ENCODE measurements around the gene PLEKHM3. TPM values are rescaled to one million over a fixed set of nuclear protein-coding genes. Genes with fewer than 3 reads are reported as not detected.

Gene PLEKHM3
- total RNA-seq, 1 donor from 2014 or later = 12.5 TPM

GRCh38 chr2:207928079-207928478 lies 97.2 kb downstream of the PLEKHM3 start:
- Mint-ChIP-seq H3K27ac (ENCODE audit: unreplicated experiment) (no peak overlapping the region), H3K9me3 (ENCODE audit: unreplicated experiment) (no peaks in the 10 kb centered on the region), H3K27me3 (ENCODE audit: unreplicated experiment) (no peaks in the 10 kb centered on the region), H3K4me3 (ENCODE audit: unreplicated experiment) (no peak overlapping the region), H3K4me1 (ENCODE audit: unreplicated experiment) (peaks cover 14% of the 10 kb centered on the region), H3K36me3 (ENCODE audit: unreplicated experiment) (peaks cover 20% of the 10 kb centered on the region)
- no peak for TF ChIP-seq CTCF (IDR thresholded peaks at IDR 0.05)
- DNase-seq (ENCODE audit: extremely low spot score, unreplicated experiment) = no peak

GRCh38 chr2:207926989-207927300 lies 98.4 kb downstream of the PLEKHM3 start:
- peaks cover 25% of the 10 kb centered on the region for H3K36me3 Mint-ChIP-seq (ENCODE audit: unreplicated experiment)
- no peak overlapping the region for H3K4me3 Mint-ChIP-seq (ENCODE audit: unreplicated experiment)
- no peak overlapping the region for H3K27ac Mint-ChIP-seq (ENCODE audit: unreplicated experiment)
- TF ChIP-seq CTCF (IDR thresholded peaks at IDR 0.05) = no peak
- peaks cover 14% of the 10 kb centered on the region for H3K4me1 Mint-ChIP-seq (ENCODE audit: unreplicated experiment)
- no peaks in the 10 kb centered on the region for H3K9me3 Mint-ChIP-seq (ENCODE audit: unreplicated experiment)
- DNase-seq (ENCODE audit: extremely low spot score, unreplicated experiment) = no peak
- H3K27me3 Mint-ChIP-seq (ENCODE audit: unreplicated experiment) = no peaks in the 10 kb centered on the region

GRCh38 chr2:207926133-207926988 lies 99.0 kb downstream of the PLEKHM3 start:
- peaks cover 25% of the 10 kb centered on the region for H3K36me3 Mint-ChIP-seq (ENCODE audit: unreplicated experiment)
- peaks cover 14% of the 10 kb centered on the region for H3K4me1 Mint-ChIP-seq (ENCODE audit: unreplicated experiment)
- TF ChIP-seq CTCF (IDR thresholded peaks at IDR 0.05) = no peak
- H3K27ac Mint-ChIP-seq (ENCODE audit: unreplicated experiment) = peak overlapping the region; percentile 39
- no peaks in the 10 kb centered on the region for H3K9me3 Mint-ChIP-seq (ENCODE audit: unreplicated experiment)
- no peaks in the 10 kb centered on the region for H3K27me3 Mint-ChIP-seq (ENCODE audit: unreplicated experiment)
- DNase-seq (ENCODE audit: extremely low spot score, unreplicated experiment) = no peak
- no peak overlapping the region for H3K4me3 Mint-ChIP-seq (ENCODE audit: unreplicated experiment)

GRCh38 chr2:207925601-207926000 lies 99.7 kb downstream of the PLEKHM3 start:
- Mint-ChIP-seq H3K36me3 (ENCODE audit: unreplicated experiment) (peaks cover 22% of the 10 kb centered on the region), H3K4me1 (ENCODE audit: unreplicated experiment) (peaks cover 14% of the 10 kb centered on the region), H3K27ac (ENCODE audit: unreplicated experiment) (peak overlapping the region; percentile 39), H3K27me3 (ENCODE audit: unreplicated experiment) (no peaks in the 10 kb centered on the region), H3K4me3 (ENCODE audit: unreplicated experiment) (no peak overlapping the region), H3K9me3 (ENCODE audit: unreplicated experiment) (no peaks in the 10 kb centered on the region)
- TF ChIP-seq CTCF (IDR thresholded peaks at IDR 0.05) = no peak
- DNase-seq (ENCODE audit: extremely low spot score, unreplicated experiment) = no peak

- H3K9me3 Mint-ChIP-seq (ENCODE audit: unreplicated experiment) = no peaks in the 10 kb centered on the region
- no peak overlapping the region for H3K4me3 Mint-ChIP-seq (ENCODE audit: unreplicated experiment)
- H3K4me1 Mint-ChIP-seq (ENCODE audit: unreplicated experiment) = peaks cover 12% of the 10 kb centered on the region
- H3K27me3 Mint-ChIP-seq (ENCODE audit: unreplicated experiment) = no peaks in the 10 kb centered on the region
- TF ChIP-seq CTCF (IDR thresholded peaks at IDR 0.05) = no peak
- no peak for DNase-seq (ENCODE audit: extremely low spot score, unreplicated experiment)
- peaks cover 14% of the 10 kb centered on the region for H3K36me3 Mint-ChIP-seq (ENCODE audit: unreplicated experiment)
- no peak overlapping the region for H3K27ac Mint-ChIP-seq (ENCODE audit: unreplicated experiment)
Measured at GRCh38 chr2:207921606-207922005, 103.7 kb downstream of the PLEKHM3 start.
